Gastrocnemius medialis (tissue), 4 donors: ENCODE measurements around the gene UBAP2. TPM values are rescaled to one million over a fixed set of nuclear protein-coding genes. Genes with fewer than 3 reads are reported as not detected.
A peak's percentile ranks its signal among the peaks of the same experiment; 100 is the strongest.

Experiments used
- ATAC-seq, 2 donors: fragments of 150-250 bp; one replicate each; pipeline ENCODE4 v1.9.1; 2016
- DNase-seq, 2 donors: peaks; one replicate each; pipeline ENCODE4 v3.0.0-alpha.2; 2019
- H3K27ac ChIP-seq, 4 donors: fragments of 200-600 bp; sonication (generic); 1 replicate in 1 of 4; 2 replicates in 3 of 4; pipeline ENCODE4 v1.5.1; 2016 to 2018; ENCODE audit warnings: mild to moderate bottlenecking in 2 of 4, moderate library complexity in 1 of 4
- H3K27me3 ChIP-seq, 3 donors: fragments of 200-600 bp; sonication (generic) in 2 of 3; 1 replicate in 1 of 3; 2 replicates in 2 of 3; pipeline versions ENCODE4 v1.5.1 to v1.6.0; 2016 to 2019; ENCODE audit warnings: mild to moderate bottlenecking in 1 of 3, moderate library complexity in 1 of 3
- H3K36me3 ChIP-seq, 2 donors: fragments of 200-600 bp; sonication (generic) in 1 of 2; one replicate each; pipeline ENCODE4 v1.5.1; 2017 to 2018
- H3K4me1 ChIP-seq, 2 donors: fragments of 200-600 bp; sonication (generic) in 1 of 2; one replicate each; pipeline ENCODE4 v1.5.1; 2016 to 2017; ENCODE audit warnings: mild to moderate bottlenecking in 2 of 2
- H3K4me3 ChIP-seq, 4 donors: fragments of 200-600 bp; sonication (generic) in 3 of 4; 1 replicate in 1 of 4; 2 replicates in 3 of 4; pipeline ENCODE4 v1.5.1; 2016 to 2019; ENCODE audit warnings: mild to moderate bottlenecking in 2 of 4
- H3K9me3 ChIP-seq, 3 donors: fragments of 200-600 bp; sonication (generic) in 2 of 3; 1 replicate in 1 of 3; 2 replicates in 2 of 3; pipeline ENCODE4 v1.5.1; 2016 to 2019
- CTCF ChIP-seq, 5 experiments: fragments of 450-650 bp in 3 of 5; fragments of 200-600 bp in 2 of 5; sonication (generic) in 2 of 5; IDR thresholded peaks in 4 of 5; conservative IDR thresholded peaks in 1 of 5; 1 replicate in 4 of 5; 2 replicates in 1 of 5; pipeline ENCODE4 v1.5.1; 2016 to 2019; ENCODE audit warnings: antibody characterized with exemption in 5 of 5, mild to moderate bottlenecking in 3 of 5, moderate library complexity in 3 of 5
- POLR2A ChIP-seq, 2 donors: fragments of 450-650 bp; IDR thresholded peaks; one replicate each; pipeline ENCODE4 v1.6.1; 2017; ENCODE audit warnings: antibody characterized with exemption in 2 of 2, mild to moderate bottlenecking in 2 of 2, moderate library complexity in 2 of 2
- in situ Hi-C, 4 donors: fragments of 200-750 bp; cut with MboI; loops; one replicate each; pipeline versions ENCODE4 v1.15.0 to v1.8.0; 2017; ENCODE audit warnings: low sequenced_read_pairs in 4 of 4
- intact Hi-C: fragments of 100-400 bp; cut with DNase I; formaldehyde crosslinking; loops from one replicate; pipeline ENCODE4 v1.15.1; 2023; ENCODE audit warnings: low total_unique reads
- total RNA-seq, 4 donors: library from RNA; depleted of rRNA; stranded (reverse); fragments of >200 nt; gene quantifications; one replicate each; pipeline versions ENCODE4 v1.1.0 to v1.2.3, GENCODE V29; 2016

Gene UBAP2
- total RNA-seq, 4 donors from 2014 or later = 14.6 to 26.6 (median 20.9) TPM

- TF ChIP-seq CTCF (IDR thresholded peaks at IDR 0.05 in 4 of 5, conservative IDR thresholded peaks at IDR 0.05 in 1 of 5) (no peak), POLR2A (IDR thresholded peaks at IDR 0.05) (no peak)
- Histone ChIP-seq H3K4me1 (peaks cover 0 to 3% of the 10 kb centered on the region in 2 donors), H3K27ac (no peak overlapping the region), H3K36me3 (no peaks in the 10 kb centered on the region), H3K4me3 (no peak overlapping the region), H3K9me3 (no peaks in the 10 kb centered on the region), H3K27me3 (no peaks in the 10 kb centered on the region)
- ATAC-seq = no peak
- intact Hi-C loops = no loop called here
- DNase-seq = no peak
- in situ Hi-C loops = no loop called here
These were observed 12.1 kb downstream of the UBAP2 start for GRCh38 chr9:34036625-34037024.

DNA sequence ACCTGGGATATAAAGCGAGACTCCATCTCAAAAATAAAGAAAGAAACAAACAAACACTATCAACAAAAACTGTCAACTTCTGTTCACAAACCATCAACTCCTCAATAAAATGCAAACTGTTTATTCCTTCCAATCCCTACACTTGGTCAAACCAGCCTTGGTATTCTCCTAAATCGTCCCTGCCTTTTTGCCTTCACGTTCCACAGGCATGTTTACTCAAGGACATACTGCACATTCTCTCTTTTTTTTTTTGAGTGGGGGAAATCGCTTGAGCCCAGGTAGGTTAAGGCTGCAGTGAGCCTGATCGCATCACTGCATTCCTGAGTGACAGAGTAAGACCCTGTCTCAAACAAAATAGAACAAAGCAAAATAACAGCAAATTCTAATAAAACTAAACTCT lies 13.0 kb downstream of the UBAP2 start:
- Histone ChIP-seq H3K4me3 (no peak overlapping the region), H3K27ac (no peak overlapping the region), H3K9me3 (no peaks in the 10 kb centered on the region), H3K27me3 (no peaks in the 10 kb centered on the region), H3K4me1 (peaks cover 0 to 3% of the 10 kb centered on the region in 2 donors), H3K36me3 (no peaks in the 10 kb centered on the region)
- intact Hi-C loops = no loop called here
- no peak for ATAC-seq
- no peak for TF ChIP-seq POLR2A (IDR thresholded peaks at IDR 0.05)
- DNase-seq = no peak
- in situ Hi-C loops = no loop called here

GRCh38 chr9:34034698-34035065 lies 14.0 kb downstream of the UBAP2 start:
- no peak overlapping the region for H3K4me3 ChIP-seq
- DNase-seq (no peak), ATAC-seq (no peak)
- in situ Hi-C loops (no loop called here), intact Hi-C loops (no loop called here)
- H3K27ac ChIP-seq = no peak overlapping the region
- peaks cover 0 to 3% of the 10 kb centered on the region in 2 donors for H3K4me1 ChIP-seq
- no peaks in the 10 kb centered on the region for H3K9me3 ChIP-seq
- no peaks in the 10 kb centered on the region for H3K27me3 ChIP-seq
- TF ChIP-seq CTCF (IDR thresholded peaks at IDR 0.05 in 4 of 5, conservative IDR thresholded peaks at IDR 0.05 in 1 of 5) = no peak
- H3K36me3 ChIP-seq = no peaks in the 10 kb centered on the region

GRCh38 chr9:34032631-34033030 lies 16.1 kb downstream of the UBAP2 start:
- H3K27ac ChIP-seq = no peak overlapping the region
- in situ Hi-C loops (no loop called here), intact Hi-C loops (no loop called here)
- no peak for DNase-seq
- TF ChIP-seq POLR2A (IDR thresholded peaks at IDR 0.05) (no peak), CTCF (IDR thresholded peaks at IDR 0.05 in 4 of 5, conservative IDR thresholded peaks at IDR 0.05 in 1 of 5) (no peak)
- H3K27me3 ChIP-seq = no peaks in the 10 kb centered on the region
- H3K36me3 ChIP-seq = no peaks in the 10 kb centered on the region
- no peak overlapping the region for H3K4me3 ChIP-seq
- H3K9me3 ChIP-seq = no peaks in the 10 kb centered on the region
- no peak for ATAC-seq
- peaks cover 14 to 15% of the 10 kb centered on the region in 2 donors for H3K4me1 ChIP-seq

DNA sequence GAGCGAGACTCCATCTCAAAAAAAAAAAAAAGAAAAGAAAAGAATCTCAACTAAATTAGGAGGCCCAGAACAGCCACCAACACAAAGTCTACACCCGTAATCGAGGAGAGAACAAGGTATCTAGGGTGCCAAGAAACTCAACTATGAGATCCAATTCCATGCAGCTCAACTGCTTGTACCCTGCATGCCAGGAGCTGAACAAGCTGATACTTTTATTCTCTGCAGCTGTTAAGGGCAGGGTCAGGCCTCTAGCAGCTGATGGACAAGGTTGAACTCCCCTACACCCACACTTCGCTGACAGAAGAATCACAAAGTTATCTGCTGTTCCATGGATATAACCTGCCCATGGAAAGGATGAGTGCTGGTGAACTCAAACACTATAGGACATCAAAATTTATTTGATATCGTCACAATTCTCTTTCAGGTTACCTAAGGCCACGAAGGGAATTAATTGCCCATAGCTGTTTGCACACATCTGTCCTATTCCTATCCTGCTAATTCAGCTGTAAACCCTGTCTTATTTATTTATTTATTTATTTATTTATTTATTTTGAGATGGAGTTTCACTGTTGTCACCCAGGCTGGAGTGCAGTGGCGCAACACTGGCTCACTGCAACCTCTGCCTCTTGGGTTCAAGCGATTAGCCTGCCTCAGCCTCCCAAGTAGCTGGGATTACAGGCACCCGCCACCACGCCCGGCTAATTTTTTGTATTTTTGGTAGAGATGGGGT lies 20.7 kb downstream of the UBAP2 start:
- in situ Hi-C loops (no loop called here), intact Hi-C loops (loop anchor here (5.0 kb wide), 1 partner anchor 44 kb away; no protein-coding TSS in a partner anchor)
- peak overlapping the region; percentile 41 to 78 (median 59) for H3K27ac ChIP-seq
- no peaks in the 10 kb centered on the region for H3K9me3 ChIP-seq
- H3K27me3 ChIP-seq = no peaks in the 10 kb centered on the region
- DNase-seq (peak; percentile 52 to 66), ATAC-seq (peak; percentile 88 to 94)
- no peak overlapping the region for H3K4me3 ChIP-seq
- no peaks in the 10 kb centered on the region for H3K36me3 ChIP-seq
- H3K4me1 ChIP-seq = peaks cover 45 to 50% of the 10 kb centered on the region in 2 donors
- no peak for TF ChIP-seq POLR2A (IDR thresholded peaks at IDR 0.05)
- TF ChIP-seq CTCF (IDR thresholded peaks at IDR 0.05 in 4 of 5, conservative IDR thresholded peaks at IDR 0.05 in 1 of 5) = no peak
